IPS-18c (cell line): ENCODE measurements around the gene NAA25.
"Not testable (repeated sequence)": the region's sequence is repeated elsewhere in the genome, so short reads cannot be mapped to it uniquely, and the experiment has no call there.

ENCODE experiments used
- H3K4me3 ChIP-seq: 2 replicates; pipeline ENCODE4 v1.7.0; 2013; ENCODE audit warnings: low read depth, mild to moderate bottlenecking, low read length, moderate library complexity; ENCODE audit not compliant: insufficient read depth
- H3K9me3 ChIP-seq: one replicate; pipeline ENCODE4 v1.6.1; 2013; ENCODE audit warnings: mild to moderate bottlenecking, low read length, moderate library complexity; ENCODE audit not compliant: control insufficient read depth, insufficient read depth

NAA25 gene

DNA sequence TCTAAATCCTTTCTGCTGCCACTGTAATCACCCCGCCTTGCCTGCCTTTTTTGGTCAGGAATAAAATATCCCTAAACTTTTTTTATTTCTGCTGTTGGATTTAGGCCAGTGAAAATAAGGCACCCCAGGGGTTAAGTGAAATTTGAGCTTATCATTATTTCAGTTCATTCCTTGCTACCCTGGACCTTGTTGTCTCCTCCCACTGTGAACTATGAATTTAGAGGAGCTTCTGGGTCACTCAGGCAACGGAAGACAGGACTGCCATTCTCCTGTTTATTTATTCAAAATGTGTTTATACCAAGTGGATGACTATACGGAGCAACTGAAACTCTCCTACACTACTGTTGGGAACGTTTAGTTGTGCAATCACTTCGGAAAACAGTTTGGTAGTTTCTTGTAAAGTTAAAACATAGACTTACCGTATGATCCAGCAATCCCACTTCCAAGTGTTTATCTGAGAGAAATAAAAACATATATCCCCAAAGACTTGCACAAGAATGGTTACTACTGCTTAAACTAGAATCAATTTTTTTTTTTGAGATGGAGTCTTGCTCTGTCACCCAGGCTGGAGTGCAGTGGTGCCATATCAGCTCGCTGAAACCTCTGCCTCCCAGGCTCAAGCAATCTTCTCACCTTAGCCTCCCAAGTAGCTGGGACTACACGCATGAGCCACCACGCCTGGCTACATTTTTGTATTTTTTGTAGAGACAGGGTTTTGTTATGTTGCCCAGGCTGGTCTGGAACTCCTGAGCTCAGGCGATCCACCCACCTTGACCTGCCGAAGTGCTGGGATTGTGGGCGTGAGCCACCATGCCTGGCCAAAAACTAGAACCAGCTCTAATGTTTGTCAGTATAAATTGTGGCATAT lies 14.5 kb upstream of the NAA25 start:
- H3K4me3 ChIP-seq: no peak overlapping the region

GRCh38 chr12:112121780-112122565 lies 13.4 kb upstream of the NAA25 start:
- H3K4me3 ChIP-seq: peak overlapping the region; percentile 3; the same call in 1 of the 2 replicates
- H3K9me3 ChIP-seq: no peaks in the 10 kb centered on the region

More for the DNA sequence above, 14.5 kb upstream of the NAA25 start:
- no peaks in the 10 kb centered on the region for H3K9me3 ChIP-seq

GRCh38 chr12:112117685-112118084 lies 9.1 kb upstream of the NAA25 start:
- Histone ChIP-seq H3K9me3 (no peaks in the 10 kb centered on the region), H3K4me3 (no peak overlapping the region)

- no peak overlapping the region for H3K4me3 ChIP-seq
- no peaks in the 10 kb centered on the region for H3K9me3 ChIP-seq
Observed at GRCh38 chr12:112116232-112117060, 7.9 kb upstream of the NAA25 start.

DNA sequence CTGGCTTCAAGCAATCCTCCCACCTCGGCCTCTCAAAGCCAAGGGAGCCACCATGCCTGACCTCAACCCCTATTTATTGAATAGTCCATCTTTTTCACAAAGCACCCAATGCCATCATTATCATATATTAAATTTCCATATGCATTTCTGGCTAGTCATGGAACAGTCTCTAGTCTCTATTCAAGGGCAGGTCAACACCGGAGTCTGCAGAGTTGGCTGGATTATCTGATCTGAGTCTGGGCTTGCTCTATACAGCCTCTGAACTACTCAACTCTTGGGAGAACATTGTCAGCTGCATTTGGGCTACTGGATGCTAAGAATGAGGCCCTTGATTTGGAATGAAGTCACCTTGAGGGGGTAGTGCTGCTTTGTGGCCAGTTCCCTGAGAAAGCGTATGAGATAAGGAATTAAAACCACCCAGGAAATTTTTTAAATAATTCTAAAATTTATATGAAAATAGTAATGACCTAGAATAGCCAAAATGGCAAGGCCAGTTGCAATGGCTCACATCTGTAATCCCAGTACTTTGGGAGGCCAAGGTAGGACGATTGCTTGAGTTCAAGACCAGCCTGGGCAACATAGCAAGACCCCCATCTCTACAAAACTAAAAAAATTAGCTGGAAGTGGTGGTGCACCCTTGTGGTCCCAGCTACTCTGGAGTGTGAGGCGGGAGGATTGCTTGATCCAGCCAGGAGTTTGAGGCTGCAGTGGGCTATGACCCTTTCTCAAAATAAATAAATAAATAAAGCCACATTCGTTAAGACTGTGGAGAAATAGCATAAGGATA lies 6.9 kb upstream of the NAA25 start:
- Histone ChIP-seq H3K4me3 (no peak overlapping the region), H3K9me3 (no peaks in the 10 kb centered on the region)

- no peak overlapping the region for H3K4me3 ChIP-seq
- H3K9me3 ChIP-seq: no peaks in the 10 kb centered on the region
Observed at GRCh38 chr12:112112409-112113133, 4.0 kb upstream of the NAA25 start.

GRCh38 chr12:112111931-112112330 lies 3.3 kb upstream of the NAA25 start:
- Histone ChIP-seq H3K9me3 (no peaks in the 10 kb centered on the region), H3K4me3 (no peak overlapping the region)

GRCh38 chr12:112110787-112111662 lies 2.4 kb upstream of the NAA25 start:
- H3K9me3 ChIP-seq, H3K4me3 ChIP-seq: not testable (repeated sequence)

GRCh38 chr12:112107306-112108201 lies 1.0 kb downstream of the NAA25 start:
- H3K4me3 ChIP-seq: peak overlapping the region; percentile 66
- no peaks in the 10 kb centered on the region for H3K9me3 ChIP-seq

- Histone ChIP-seq H3K9me3 (no peaks in the 10 kb centered on the region), H3K4me3 (no peak overlapping the region)
Observed at GRCh38 chr12:112105891-112106290, 2.7 kb downstream of the NAA25 start.

DNA sequence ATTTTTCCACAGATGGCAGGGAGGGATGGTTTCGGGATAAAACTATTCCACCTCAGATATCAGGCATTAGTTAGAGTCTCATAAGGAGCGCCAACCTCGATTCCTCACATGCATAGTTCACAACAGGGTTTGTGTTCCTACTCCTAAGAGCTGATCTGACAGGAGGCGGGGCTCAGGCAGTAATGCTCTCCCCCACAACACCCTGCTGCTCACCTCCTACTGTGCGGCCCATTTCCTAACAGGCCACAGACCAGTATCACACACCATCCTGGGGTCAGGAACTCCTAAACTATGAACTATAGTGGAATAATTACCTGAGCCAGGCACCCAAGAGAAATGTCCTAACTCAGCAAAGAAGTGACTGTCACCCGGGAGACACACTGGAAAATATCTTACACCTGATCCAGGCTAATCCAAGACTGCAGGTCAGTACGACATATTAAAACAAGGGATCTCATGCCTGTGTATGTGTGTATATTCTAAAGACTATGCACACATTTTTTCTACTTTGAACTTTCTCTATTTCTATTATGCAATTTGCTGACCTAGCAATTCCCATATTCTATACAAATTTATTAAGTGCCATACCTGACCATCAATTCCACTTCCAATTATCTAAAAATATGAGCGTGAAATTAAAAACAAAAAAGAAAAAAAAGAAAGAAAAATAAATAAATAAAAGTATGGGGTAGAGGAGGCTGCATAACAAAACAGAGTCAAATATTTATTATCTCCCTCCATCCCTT lies 4.7 kb downstream of the NAA25 start:
- H3K4me3 ChIP-seq: no peak overlapping the region
- peaks cover 2% of the 10 kb centered on the region for H3K9me3 ChIP-seq

DNA sequence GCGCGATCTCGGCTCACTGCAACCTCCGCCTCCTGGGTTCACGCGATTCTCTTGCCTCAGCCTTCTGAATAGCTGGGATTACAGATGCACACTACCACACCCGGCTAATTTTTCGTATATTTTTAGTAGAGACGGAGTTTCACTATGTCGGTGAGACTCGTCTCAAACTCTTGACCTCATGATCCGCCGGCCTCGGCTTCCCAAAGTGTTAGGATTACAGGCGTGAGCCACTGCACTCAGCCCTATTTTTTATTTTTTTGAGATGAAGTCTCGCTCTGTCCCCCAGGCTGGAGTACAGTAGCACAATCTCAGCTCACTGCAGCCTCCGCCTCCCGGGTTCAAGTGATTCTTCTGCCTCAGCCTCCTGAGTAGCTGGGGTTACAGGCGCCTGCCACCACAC lies 5.8 kb downstream of the NAA25 start:
- H3K4me3 ChIP-seq, H3K9me3 ChIP-seq: not testable (repeated sequence)

- Histone ChIP-seq H3K9me3 (peaks cover 2% of the 10 kb centered on the region), H3K4me3 (no peak overlapping the region)
Observed at GRCh38 chr12:112102127-112102526, 6.5 kb downstream of the NAA25 start.

DNA sequence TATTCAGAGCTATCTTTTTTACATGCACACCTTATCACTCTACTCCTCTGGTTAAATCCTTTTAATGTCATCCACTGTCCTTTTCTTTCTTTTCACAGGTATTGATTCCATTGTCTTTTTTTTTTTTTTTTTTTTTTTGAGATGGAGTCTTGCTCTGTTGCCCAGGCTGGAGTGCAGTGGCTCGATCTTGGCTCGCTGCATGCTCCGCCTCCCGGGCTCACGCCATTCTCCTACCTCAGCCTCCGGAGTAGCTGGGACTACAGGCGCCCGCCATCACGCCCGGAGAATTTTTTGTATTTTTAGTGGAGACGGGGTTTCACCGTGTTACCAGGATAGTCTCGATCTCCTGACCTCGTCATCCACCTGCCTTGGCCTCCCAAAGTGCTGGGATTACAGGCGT lies 8.1 kb downstream of the NAA25 start:
- not testable (repeated sequence) for H3K9me3 ChIP-seq, H3K4me3 ChIP-seq
